NCI-H226 (cell line): ENCODE measurements around the gene E4F1.

Experiments
- DNase-seq: peaks from one replicate; pipeline ENCODE4 v3.0.0-alpha.2; 2015

E4F1 gene

GRCh38 chr16:2277466-2278271 is 54.3 kb downstream of the E4F1 start:
- DNase-seq = no peak

GRCh38 chr16:2278272-2278608 is 54.8 kb downstream of the E4F1 start:
- no peak for DNase-seq

GRCh38 chr16:2278956-2279800 is 55.8 kb downstream of the E4F1 start:
- no peak for DNase-seq

- DNase-seq = no peak
These were observed 57.1 kb downstream of the E4F1 start for GRCh38 chr16:2280461-2280860.

GRCh38 chr16:2280981-2281542 is 57.7 kb downstream of the E4F1 start:
- DNase-seq = no peak

GRCh38 chr16:2282262-2282661 is 58.9 kb downstream of the E4F1 start:
- no peak for DNase-seq

- DNase-seq = no peak
These were observed 59.6 kb downstream of the E4F1 start for GRCh38 chr16:2282866-2283555.

- DNase-seq = no peak
These were observed 60.8 kb downstream of the E4F1 start for GRCh38 chr16:2284001-2284770.

GRCh38 chr16:2284797-2285576 is 61.6 kb downstream of the E4F1 start:
- no peak for DNase-seq
